IMR-90 (cell line): ENCODE results near the gene EDIL3. TPM values are rescaled to one million over a fixed set of nuclear protein-coding genes. Genes with fewer than 3 reads are reported as not detected.

Experiments used
- ATAC-seq: fragments of 200-7000 bp; cut with Tn5 transposase; 2 replicates; pipeline ENCODE4 v1.9.1; 2020; ENCODE audit warnings: low read depth, mild to moderate bottlenecking, moderate library complexity
- BruUV-seq: library from RNA; stranded (reverse); fragments of 400-500 nt; replicated peaks from 2 replicates; lab custom pipeline; 2021; lab: Mats Ljungman, UMichigan
- CTCF ChIA-PET: fragments of 300-600 bp; formaldehyde crosslinking; extraction: SDS; loops from one replicate; lab custom pipeline; 2021; ENCODE audit warnings: antibody characterized with exemption; lab: Yijun Ruan, JAX
- POLR2A ChIA-PET: fragments of 300-600 bp; sonication (Branson Sonifier 250); formaldehyde crosslinking; loops from one replicate; lab custom pipeline; 2022; ENCODE audit warnings: antibody characterized with exemption; ENCODE audit not compliant: unreplicated experiment; lab: Charles Lee
- DNase-seq: peaks from one replicate; pipeline ENCODE4 v3.0.0; 2013
- H2AFZ ChIP-seq: replicated peaks from 2 replicates; pipeline ENCODE3; 2013; ENCODE audit warnings: low read length, mild to moderate bottlenecking; ENCODE audit not compliant: poor library complexity
- H2AK5ac ChIP-seq: 2 replicates; pipeline ENCODE4 v1.6.1; 2013; ENCODE audit warnings: low read depth, low read length, inconsistent platforms
- H2AK9ac ChIP-seq: replicated peaks from 2 replicates; pipeline ENCODE3; 2013; ENCODE audit warnings: mild to moderate bottlenecking, low read depth, low read length, moderate library complexity; ENCODE audit not compliant: poor library complexity
- H2BK120ac ChIP-seq: 2 replicates; pipeline ENCODE4 v1.6.1; 2013; ENCODE audit warnings: low read depth, low read length, inconsistent platforms
- H2BK15ac ChIP-seq: 3 replicates; pipeline ENCODE4 v1.6.1; 2013; ENCODE audit warnings: low read depth, low read length, inconsistent platforms
- H2BK20ac ChIP-seq: 2 replicates; pipeline ENCODE4 v1.6.1; 2013; ENCODE audit warnings: low read depth, mild to moderate bottlenecking, inconsistent platforms, low read length, moderate library complexity
- H2BK5ac ChIP-seq: 2 replicates; pipeline ENCODE4 v1.6.1; 2013; ENCODE audit warnings: mild to moderate bottlenecking, low read depth, low read length, inconsistent platforms; ENCODE audit not compliant: poor library complexity, severe bottlenecking
- H3K14ac ChIP-seq: replicated peaks from 2 replicates; pipeline ENCODE4 v1.6.1; 2013; ENCODE audit warnings: low read depth, low read length, inconsistent platforms
- H3K18ac ChIP-seq: 2 replicates; pipeline ENCODE4 v1.6.1; 2013; ENCODE audit warnings: low read depth, low read length, control low read depth
- H3K23ac ChIP-seq: 2 replicates; pipeline ENCODE4 v1.6.1; 2013; ENCODE audit warnings: low read depth, low read length, inconsistent platforms
- H3K27ac ChIP-seq: 2 replicates; pipeline ENCODE4 v1.5.1; 2013; ENCODE audit warnings: mild to moderate bottlenecking, control low read depth, low read length; ENCODE audit not compliant: insufficient read depth
- H3K27me3 ChIP-seq: 2 replicates; pipeline ENCODE4 v1.6.1; 2013; ENCODE audit warnings: low read length; ENCODE audit not compliant: control insufficient read depth, insufficient read depth
- H3K36me3 ChIP-seq: 2 replicates; pipeline ENCODE4 v1.6.1; 2013; ENCODE audit warnings: low read length, mixed read lengths; ENCODE audit not compliant: control insufficient read depth, insufficient read depth
- H3K4ac ChIP-seq: 2 replicates; pipeline ENCODE4 v1.6.1; 2013; ENCODE audit warnings: low read depth, low read length, inconsistent platforms
- H3K4me1 ChIP-seq: 2 replicates; pipeline ENCODE4 v1.6.1; 2013; ENCODE audit warnings: low read length, mixed read lengths; ENCODE audit not compliant: control insufficient read depth, insufficient read depth
- H3K4me2 ChIP-seq: 2 replicates; pipeline ENCODE4 v1.6.1; 2013; ENCODE audit warnings: low read depth, mild to moderate bottlenecking, control low read depth, low read length, moderate library complexity
- H3K4me3 ChIP-seq: 2 replicates; pipeline ENCODE4 v1.5.1; 2013; ENCODE audit warnings: low read depth, mild to moderate bottlenecking, control low read depth, low read length, moderate library complexity; ENCODE audit not compliant: insufficient read depth
- H3K56ac ChIP-seq: 2 replicates; pipeline ENCODE4 v1.6.1; 2013; ENCODE audit warnings: low read length, inconsistent platforms; ENCODE audit not compliant: insufficient read depth; ENCODE audit errors: extremely low read depth
- H3K79me1 ChIP-seq, 2 experiments: 2 replicates each; pipeline ENCODE4 v1.6.1; 2013; ENCODE audit warnings: low read length in 2 of 2, inconsistent platforms in 1 of 2, low read depth in 1 of 2
- H3K9ac ChIP-seq: 2 replicates; pipeline ENCODE4 v1.6.1; 2013; ENCODE audit warnings: low read depth, low read length, control low read depth
- H3K9me1 ChIP-seq: 2 replicates; pipeline ENCODE4 v1.6.1; 2013; ENCODE audit warnings: low read length, inconsistent platforms; ENCODE audit not compliant: insufficient read depth
- H3K9me3 ChIP-seq: 2 replicates; pipeline ENCODE4 v1.6.1; 2013; ENCODE audit warnings: low read length; ENCODE audit not compliant: control insufficient read depth, insufficient read depth
- H4K20me1 ChIP-seq: 2 replicates; pipeline ENCODE4 v1.6.1; 2013; ENCODE audit warnings: low read length, inconsistent platforms; ENCODE audit not compliant: insufficient read depth
- H4K5ac ChIP-seq: 2 replicates; pipeline ENCODE4 v1.6.1; 2013; ENCODE audit warnings: mild to moderate bottlenecking, low read depth, low read length, control low read depth
- H4K8ac ChIP-seq, 2 experiments: 2 replicates each; pipeline ENCODE4 v1.6.1; 2013; ENCODE audit warnings: low read depth in 2 of 2, low read length in 2 of 2, control low read depth in 1 of 2, inconsistent platforms in 1 of 2
- H4K91ac ChIP-seq: 2 replicates; pipeline ENCODE4 v1.6.1; 2013; ENCODE audit warnings: low read depth, low read length, inconsistent platforms; ENCODE audit not compliant: insufficient read depth
- BHLHE40 ChIP-seq: fragments of 150-350 bp; IDR thresholded peaks from 2 replicates; pipeline ENCODE4 v1.6.1; 2016; ENCODE audit warnings: mild to moderate bottlenecking, low read depth, low read length
- CEBPB ChIP-seq: IDR thresholded peaks from 2 replicates; pipeline ENCODE4 v1.6.1; 2012; ENCODE audit warnings: low read depth, low read length, improper control_type of control experiment
- CHD1 ChIP-seq: IDR thresholded peaks from 2 replicates; pipeline ENCODE4 v1.6.1; 2012; ENCODE audit warnings: low read depth, low read length, improper control_type of control experiment
- CTCF ChIP-seq: conservative IDR thresholded peaks from 2 replicates; pipeline ENCODE4 v1.5.1; 2012; ENCODE audit warnings: mild to moderate bottlenecking, low read depth, low read length, improper control_type of control experiment
- ELK1 ChIP-seq: fragments of 150-350 bp; IDR thresholded peaks from 2 replicates; pipeline ENCODE4 v1.6.1; 2016; ENCODE audit warnings: low read depth, mild to moderate bottlenecking, low read length, moderate library complexity, borderline replicate concordance
- FOS ChIP-seq: fragments of 150-350 bp; IDR thresholded peaks from 2 replicates; pipeline ENCODE4 v1.6.1; 2016; ENCODE audit warnings: low read depth, low read length
- MAFK ChIP-seq: IDR thresholded peaks from 2 replicates; pipeline ENCODE4 v1.6.1; 2012; ENCODE audit warnings: low read depth, low read length, improper control_type of control experiment
- MAZ ChIP-seq: IDR thresholded peaks from 2 replicates; pipeline ENCODE4 v1.6.1; 2012; ENCODE audit warnings: low read depth, mild to moderate bottlenecking, low read length, improper control_type of control experiment, moderate library complexity, borderline replicate concordance
- MXI1 ChIP-seq: IDR thresholded peaks from 2 replicates; pipeline ENCODE4 v1.6.1; 2012; ENCODE audit warnings: low read depth, mild to moderate bottlenecking, low read length, moderate library complexity, borderline replicate concordance
- NFE2L2 ChIP-seq: fragments of 150-350 bp; IDR thresholded peaks from 2 replicates; pipeline ENCODE4 v1.6.1; 2016; ENCODE audit warnings: low read depth, mild to moderate bottlenecking, low read length
- POLR2A ChIP-seq: IDR thresholded peaks from 2 replicates; pipeline ENCODE4 v1.6.1; 2012; ENCODE audit warnings: mild to moderate bottlenecking, low read depth, low read length
- RCOR1 ChIP-seq: IDR thresholded peaks from 2 replicates; pipeline ENCODE4 v1.6.1; 2012; ENCODE audit warnings: mild to moderate bottlenecking, low read length, improper control_type of control experiment; ENCODE audit not compliant: insufficient replicate concordance
- RFX5 ChIP-seq: IDR thresholded peaks from 2 replicates; pipeline ENCODE4 v1.8.0; 2012; ENCODE audit warnings: low read depth, mild to moderate bottlenecking, low read length, moderate library complexity
- SMC3 ChIP-seq: fragments of 150-350 bp; IDR thresholded peaks from 2 replicates; pipeline ENCODE4 v1.6.1; 2016; ENCODE audit warnings: low read depth, mild to moderate bottlenecking, antibody characterized with exemption, low read length, moderate library complexity
- USF2 ChIP-seq: fragments of 150-350 bp; IDR thresholded peaks from 2 replicates; pipeline ENCODE4 v1.6.1; 2017; ENCODE audit warnings: mild to moderate bottlenecking, antibody characterized with exemption, low read length, low read depth
- WGBS, 2 experiments: methylation state at CpG; one replicate each; pipeline versions ENCODE4 v1.1.5 to v1.1.7; 2013; ENCODE audit warnings: missing lambda C conversion rate in 2 of 2; ENCODE audit not compliant: insufficient read length in 1 of 2; ENCODE audit errors: extremely low coverage in 2 of 2; 5-methylcytosine and 5-hydroxymethylcytosine counted together
- dilution Hi-C: fragments of 300-500 bp; cut with HindIII; formaldehyde crosslinking; loops from one replicate; pipeline ENCODE4 v1.14.3; 2018; ENCODE audit warnings: low sequenced_read_pairs; ENCODE audit not compliant: unreplicated experiment
- in situ Hi-C: fragments of 300-500 bp; cut with MboI; formaldehyde crosslinking; loops from 3 replicates; pipeline ENCODE4 v1.14.3; 2019; ENCODE audit warnings: low sequenced_read_pairs, inconsistent platforms, mixed read lengths
- intact Hi-C: fragments of 100-400 bp; cut with micrococcal nuclease; formaldehyde crosslinking; loops from 2 replicates; pipeline ENCODE4 v1.10.0; 2022
- polyA plus RNA-seq, 3 experiments: library from polyadenylated mRNA; depleted of rRNA; stranded (reverse); fragments of >200 nt; gene quantifications; 2 replicates each; pipeline ENCODE4 v1.2.3, GENCODE V29; 2012; ENCODE audit warnings: low replicate concordance in 1 of 3
- total RNA-seq: library from RNA; depleted of rRNA; stranded (reverse); fragments of >200 nt; gene quantifications from 2 replicates; pipeline ENCODE4 v1.2.3, GENCODE V29; 2012

The EDIL3 gene
- total and polyA plus RNA-seq, 2 of the 4 experiments (the other 2 are of a cell fraction), result 55.5 to 82.8 TPM

- WGBS, 2 experiments, result 100% methylated on average over 3 of the region's 5 CpGs; no CpG with 5 or more reads in 1 of the 2 experiments
- Histone ChIP-seq H4K8ac (no peak overlapping the region), H3K79me1 (peaks cover 11 to 12% of the 10 kb centered on the region in 2 experiments), H3K27ac (no peak overlapping the region), H3K4me3 (no peak overlapping the region), H2BK5ac (no peak overlapping the region), H4K91ac (no peak overlapping the region), H3K56ac (no peak overlapping the region), H2AK5ac (no peak overlapping the region), H3K4me1 (no peaks in the 10 kb centered on the region), H3K9me1 (no peaks in the 10 kb centered on the region), H4K20me1 (no peaks in the 10 kb centered on the region; the same call in 1 of the 2 replicates), H3K27me3 (no peaks in the 10 kb centered on the region), H2BK20ac (no peak overlapping the region), H3K18ac (no peak overlapping the region), H2BK120ac (no peak overlapping the region), H2BK15ac (no peak overlapping the region), H3K4ac (no peak overlapping the region), H2AK9ac (no peak overlapping the region), H3K9me3 (no peaks in the 10 kb centered on the region), H3K9ac (no peak overlapping the region), H3K23ac (no peak overlapping the region), H3K4me2 (no peak overlapping the region), H3K14ac (no peak overlapping the region), H4K5ac (no peak overlapping the region), H2AFZ (no peak overlapping the region), H3K36me3 (no peaks in the 10 kb centered on the region)
- ChIA-PET POLR2A (no interaction called here), CTCF (no interaction called here)
- in situ Hi-C loops, result no loop called here
- TF ChIP-seq CTCF (no peak), POLR2A (no peak), MAZ (no peak), RFX5 (no peak), FOS (no peak), CHD1 (no peak), MXI1 (no peak), USF2 (no peak), ELK1 (no peak), NFE2L2 (no peak), CEBPB (no peak), SMC3 (no peak), MAFK (no peak), BHLHE40 (no peak), RCOR1 (no peak)
- dilution Hi-C loops, result no loop called here
- BruUV-seq, result no TSS peak
- intact Hi-C loops, result no loop called here
- DNase-seq (no peak), ATAC-seq (no peak)
Observed at GRCh38 chr5:84332106-84332505, 52.6 kb downstream of the EDIL3 start.
